ENCODE measurements around the gene SOHLH1. TPM values are rescaled to one million over a fixed set of nuclear protein-coding genes. Genes with fewer than 3 reads are reported as not detected.

The SOHLH1 gene
- total RNA-seq, 6 donors from 2014 or later, result not detected

GRCh38 chr9:135745189-135745588, 45.9 kb upstream of the SOHLH1 start:
- Histone ChIP-seq H3K27ac (no peak overlapping the region), H3K4me1 (no peaks in the 10 kb centered on the region), H3K9me3 (no peaks in the 10 kb centered on the region), H3K27me3 (no peaks in the 10 kb centered on the region), H3K4me3 (no peak overlapping the region), H3K36me3 (no peaks in the 10 kb centered on the region)
- TF ChIP-seq POLR2A (IDR thresholded peaks at IDR 0.05) (no peak), POLR2AphosphoS5 (IDR thresholded peaks at IDR 0.05) (no peak), EP300 (IDR thresholded peaks at IDR 0.05) (no peak), CTCF (IDR thresholded peaks at IDR 0.05) (no peak)
- peak in 1 of 2 donors; percentile 78 for DNase-seq
- no peak for ATAC-seq (ENCODE audit: low FRiP score in 2 of 2)
- WGBS, 2 donors, result 64 to 80% methylated on average over 11 to 21 of the region's 21 CpGs

- ATAC-seq (ENCODE audit: low FRiP score in 2 of 2) (no peak), DNase-seq (peak in 1 of 2 donors; percentile 82)
- Histone ChIP-seq H3K4me3 (no peak overlapping the region), H3K9me3 (no peaks in the 10 kb centered on the region), H3K27ac (no peak overlapping the region), H3K4me1 (no peaks in the 10 kb centered on the region), H3K27me3 (no peaks in the 10 kb centered on the region), H3K36me3 (no peaks in the 10 kb centered on the region)
- WGBS, 2 donors, result 74 to 81% methylated on average over 14 to 25 of the region's 33 CpGs
- TF ChIP-seq EP300 (IDR thresholded peaks at IDR 0.05) (no peak), CTCF (IDR thresholded peaks at IDR 0.05) (no peak), POLR2A (IDR thresholded peaks at IDR 0.05) (no peak), POLR2AphosphoS5 (IDR thresholded peaks at IDR 0.05) (no peak)
Measured at GRCh38 chr9:135744333-135745070, 45.2 kb upstream of the SOHLH1 start.

- no peaks in the 10 kb centered on the region for H3K36me3 ChIP-seq
- TF ChIP-seq POLR2AphosphoS5 (IDR thresholded peaks at IDR 0.05) (no peak), EP300 (IDR thresholded peaks at IDR 0.05) (no peak), POLR2A (IDR thresholded peaks at IDR 0.05) (no peak), CTCF (IDR thresholded peaks at IDR 0.05) (no peak)
- 80 to 86% methylated on average over 1 to 21 of the region's 25 CpGs for WGBS, 2 donors
- H3K27me3 ChIP-seq, result no peaks in the 10 kb centered on the region
- no peak overlapping the region for H3K4me3 ChIP-seq
- H3K9me3 ChIP-seq, result no peaks in the 10 kb centered on the region
- DNase-seq (peak in 1 of 2 donors; percentile 62), ATAC-seq (ENCODE audit: low FRiP score in 2 of 2) (no peak)
- no peaks in the 10 kb centered on the region for H3K4me1 ChIP-seq
- H3K27ac ChIP-seq, result no peak overlapping the region
Measured at GRCh38 chr9:135743546-135744332, 44.5 kb upstream of the SOHLH1 start.

GRCh38 chr9:135743021-135743420, 43.7 kb upstream of the SOHLH1 start:
- Histone ChIP-seq H3K36me3 (no peaks in the 10 kb centered on the region), H3K27ac (no peak overlapping the region), H3K4me3 (no peak overlapping the region), H3K9me3 (no peaks in the 10 kb centered on the region), H3K27me3 (no peaks in the 10 kb centered on the region), H3K4me1 (no peaks in the 10 kb centered on the region)
- WGBS, 2 donors, result 80% methylated on average over 14 of the region's 14 CpGs; no CpG with 5 or more reads in 1 of the 2 donors
- TF ChIP-seq POLR2AphosphoS5 (IDR thresholded peaks at IDR 0.05), result no peak
- peak in 1 of 2 donors; percentile 74 for DNase-seq
- no peak for ATAC-seq (ENCODE audit: low FRiP score in 2 of 2)

Measured in upper lobe of left lung (tissue), 6 donors.